HepG2 (cell line): ENCODE measurements around the gene CLDN4. TPM values are rescaled to one million over a fixed set of nuclear protein-coding genes. Genes with fewer than 3 reads are reported as not detected.

Experiments
- CBX5 ChIP-seq: sonication (generic); formaldehyde crosslinking; IDR thresholded peaks from 2 replicates; pipeline ENCODE4 v1.4.0; 2020; ENCODE audit warnings: missing genetic modification reagents, borderline replicate concordance
- DNMT1 ChIP-seq: sonication (generic); formaldehyde crosslinking; IDR thresholded peaks from 2 replicates; pipeline ENCODE4 v1.5.1; 2020; ENCODE audit warnings: mild to moderate bottlenecking, missing genetic modification reagents
- FOXO1 ChIP-seq: sonication (generic); formaldehyde crosslinking; IDR thresholded peaks from 2 replicates; pipeline ENCODE4 v1.4.0; 2020; ENCODE audit warnings: missing genetic modification reagents
- GFI1 ChIP-seq: sonication (generic); formaldehyde crosslinking; IDR thresholded peaks from 2 replicates; pipeline ENCODE4 v1.5.0; 2020; ENCODE audit warnings: missing genetic modification reagents, mild to moderate bottlenecking, borderline replicate concordance
- GTF2F1 ChIP-seq: fragments of 150-350 bp; IDR thresholded peaks from 2 replicates; pipeline ENCODE4 v1.6.1; 2014; ENCODE audit warnings: low read length
- GTF3A ChIP-seq: sonication (generic); formaldehyde crosslinking; conservative IDR thresholded peaks from 2 replicates; pipeline ENCODE4 v1.4.0; 2020; ENCODE audit warnings: mild to moderate bottlenecking, missing genetic modification reagents
- KDM6A ChIP-seq: IDR thresholded peaks from 2 replicates; pipeline ENCODE4 v1.6.1; 2016; ENCODE audit warnings: low read depth
- KLF9 ChIP-seq: IDR thresholded peaks from 2 replicates; pipeline ENCODE4 v1.6.1; 2016; ENCODE audit warnings: low read depth
- LBX2 ChIP-seq: sonication (generic); formaldehyde crosslinking; IDR thresholded peaks from 2 replicates; pipeline ENCODE4 v1.5.0; 2020; ENCODE audit warnings: missing genetic modification reagents, mild to moderate bottlenecking, borderline replicate concordance
- MEIS2 ChIP-seq: sonication (generic); formaldehyde crosslinking; IDR thresholded peaks from 2 replicates; pipeline ENCODE4 v1.9.0; 2021; ENCODE audit warnings: mild to moderate bottlenecking, missing genetic modification reagents
- MTA1 ChIP-seq: sonication (generic); formaldehyde crosslinking; IDR thresholded peaks from 2 replicates; pipeline ENCODE4 v1.4.0; 2020; ENCODE audit warnings: missing genetic modification reagents, mild to moderate bottlenecking, borderline replicate concordance
- MTA3 ChIP-seq: sonication (generic); formaldehyde crosslinking; IDR thresholded peaks from 2 replicates; pipeline ENCODE4 v1.4.0; 2020; ENCODE audit warnings: missing genetic modification reagents
- SIX4 ChIP-seq: sonication (generic); formaldehyde crosslinking; IDR thresholded peaks from 2 replicates; pipeline ENCODE4 v1.4.0; 2020; ENCODE audit warnings: missing genetic modification reagents
- SRSF9 ChIP-seq: fragments of 200-400 bp; formaldehyde crosslinking; IDR thresholded peaks from 2 replicates; pipeline ENCODE4 v1.6.1; 2018; ENCODE audit warnings: borderline replicate concordance, mild to moderate bottlenecking, low read depth, low read length; ENCODE audit not compliant: insufficient read depth, poor library complexity, severe bottlenecking
- ZNF136 ChIP-seq: sonication (generic); formaldehyde crosslinking; IDR thresholded peaks from 2 replicates; pipeline ENCODE4 v1.8.1; 2022; ENCODE audit warnings: low read depth, mild to moderate bottlenecking, moderate library complexity, missing genetic modification reagents
- ZNF17 ChIP-seq: sonication (generic); formaldehyde crosslinking; IDR thresholded peaks from 2 replicates; pipeline ENCODE4 v1.5.0; 2020; ENCODE audit warnings: mild to moderate bottlenecking, missing genetic modification reagents
- ZNF367 ChIP-seq: sonication (generic); formaldehyde crosslinking; IDR thresholded peaks from 2 replicates; pipeline ENCODE4 v1.4.0; 2020; ENCODE audit warnings: missing genetic modification reagents, borderline replicate concordance
- ZNF552 ChIP-seq: sonication (generic); formaldehyde crosslinking; IDR thresholded peaks from 2 replicates; pipeline ENCODE4 v1.9.0; 2022; ENCODE audit warnings: missing genetic modification reagents, mild to moderate bottlenecking, borderline replicate concordance
- ZNF605 ChIP-seq: sonication (generic); formaldehyde crosslinking; IDR thresholded peaks from 2 replicates; pipeline ENCODE4 v1.8.0; 2022; ENCODE audit warnings: mild to moderate bottlenecking, missing genetic modification reagents
- ZNF687 ChIP-seq: sonication (generic); formaldehyde crosslinking; IDR thresholded peaks from 2 replicates; pipeline ENCODE4 v1.5.1; 2020; ENCODE audit warnings: mild to moderate bottlenecking, missing genetic modification reagents, moderate library complexity
- ZNF772 ChIP-seq: sonication (generic); formaldehyde crosslinking; IDR thresholded peaks from 2 replicates; pipeline ENCODE4 v1.5.0; 2020; ENCODE audit warnings: mild to moderate bottlenecking, missing genetic modification reagents
- polyA plus RNA-seq, 8 experiments: library from polyadenylated mRNA; depleted of rRNA in 3 of 8; stranded (reverse) in 7 of 8; unstranded in 1 of 8; fragments of >200 nt; fragmentation: Illumina TruSeq in 4 of 8; extraction: Trizol in 4 of 8; gene quantifications; 2 replicates each; pipeline versions ENCODE4 v1.2.1 to v1.2.3, GENCODE V29; 2011 to 2016; ENCODE audit warnings: low read depth in 4 of 8, missing spikeins in 1 of 8, mixed read lengths in 1 of 8; ENCODE audit not compliant: insufficient read depth in 1 of 8
- total RNA-seq, 5 experiments: library from RNA; depleted of rRNA; stranded (reverse); fragments of >200 nt; fragmentation: Illumina TruSeq; extraction: Trizol; gene quantifications; 2 replicates each; pipeline ENCODE4 v1.2.3, GENCODE V29; 2016; ENCODE audit warnings: low read depth in 1 of 5
- TF ChIP-seq, protein P1 (sequence below): sonication (generic); formaldehyde crosslinking; IDR thresholded peaks from 2 replicates; pipeline ENCODE4 v1.8.0; 2022; ENCODE audit warnings: low read depth, missing genetic modification reagents
- TF ChIP-seq, protein P2 (sequence below): sonication (generic); formaldehyde crosslinking; IDR thresholded peaks from 2 replicates; pipeline ENCODE4 v1.8.0; 2022; ENCODE audit warnings: missing genetic modification reagents, low read depth, mild to moderate bottlenecking, borderline replicate concordance

Gene CLDN4
- total and polyA plus RNA-seq, 2 of the 13 experiments (the other 11 are each of a cell fraction or from before 2014, with no cell fraction given): 28.2 to 35.7 TPM

DNA sequence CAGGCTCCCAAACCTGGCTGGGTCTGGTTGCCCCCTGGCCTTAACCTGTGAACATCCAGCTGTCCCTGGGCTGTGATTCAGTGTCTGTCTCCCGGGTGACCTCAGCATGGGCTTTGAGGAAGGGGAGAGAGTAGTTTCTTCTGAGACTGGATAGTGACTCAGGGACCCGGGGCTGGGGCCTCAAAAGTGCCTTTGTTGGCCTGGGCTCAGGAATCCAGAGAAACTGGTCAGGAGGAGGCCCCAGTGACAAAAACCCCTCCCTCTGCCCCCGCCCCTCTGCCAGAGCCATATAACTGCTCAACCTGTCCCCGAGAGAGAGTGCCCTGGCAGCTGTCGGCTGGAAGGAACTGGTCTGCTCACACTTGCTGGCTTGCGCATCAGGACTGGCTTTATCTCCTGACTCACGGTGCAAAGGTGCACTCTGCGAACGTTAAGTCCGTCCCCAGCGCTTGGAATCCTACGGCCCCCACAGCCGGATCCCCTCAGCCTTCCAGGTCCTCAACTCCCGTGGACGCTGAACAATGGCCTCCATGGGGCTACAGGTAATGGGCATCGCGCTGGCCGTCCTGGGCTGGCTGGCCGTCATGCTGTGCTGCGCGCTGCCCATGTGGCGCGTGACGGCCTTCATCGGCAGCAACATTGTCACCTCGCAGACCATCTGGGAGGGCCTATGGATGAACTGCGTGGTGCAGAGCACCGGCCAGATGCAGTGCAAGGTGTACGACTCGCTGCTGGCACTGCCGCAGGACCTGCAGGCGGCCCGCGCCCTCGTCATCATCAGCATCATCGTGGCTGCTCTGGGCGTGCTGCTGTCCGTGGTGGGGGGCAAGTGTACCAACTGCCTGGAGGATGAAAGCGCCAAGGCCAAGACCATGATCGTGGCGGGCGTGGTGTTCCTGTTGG is at the start of gene CLDN4 (continued):
- TF ChIP-seq, protein P1, sequence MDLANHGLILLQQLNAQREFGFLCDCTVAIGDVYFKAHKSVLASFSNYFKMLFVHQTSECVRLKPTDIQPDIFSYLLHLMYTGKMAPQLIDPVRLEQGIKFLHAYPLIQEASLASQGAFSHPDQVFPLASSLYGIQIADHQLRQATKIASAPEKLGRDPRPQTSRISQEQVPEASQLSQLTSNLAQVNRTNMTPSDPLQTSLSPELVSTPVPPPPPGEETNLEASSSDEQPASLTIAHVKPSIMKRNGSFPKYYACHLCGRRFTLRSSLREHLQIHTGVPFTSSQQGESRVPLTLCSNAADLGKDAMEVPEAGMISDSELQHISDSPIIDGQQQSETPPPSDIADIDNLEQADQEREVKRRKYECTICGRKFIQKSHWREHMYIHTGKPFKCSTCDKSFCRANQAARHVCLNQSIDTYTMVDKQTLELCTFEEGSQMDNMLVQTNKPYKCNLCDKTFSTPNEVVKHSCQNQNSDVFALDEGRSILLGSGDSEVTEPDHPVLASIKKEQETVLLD (CRISPR knock-in tag): no peak
- TF ChIP-seq MEIS2 (no peak), SRSF9 (no peak), ZNF367 (CRISPR knock-in tag) (no peak), SIX4 (CRISPR knock-in tag) (no peak; the same call in 1 of the 2 replicates), ZNF136 (no peak), MTA3 (no peak), DNMT1 (CRISPR knock-in tag) (peak; percentile 73; the same call in 1 of the 2 replicates), LBX2 (no peak), GTF3A (CRISPR knock-in tag) (no peak; the same call in 1 of the 2 replicates), FOXO1 (CRISPR knock-in tag) (0 out of 2 replicates have a peak, but pooled peaks have one; percentile 14), ZNF552 (CRISPR knock-in tag) (peak; percentile 72; the same call in 1 of the 2 replicates), ZNF772 (CRISPR knock-in tag) (no peak; the same call in 1 of the 2 replicates), ZNF605 (no peak), KLF9 (CRISPR knock-in tag) (no peak), ZNF687 (peak; percentile 93), KDM6A (CRISPR knock-in tag) (no peak), ZNF17 (CRISPR knock-in tag) (no peak), CBX5 (0 out of 2 replicates have a peak, but pooled peaks have one; percentile 46), GTF2F1 (no peak), MTA1 (no peak), GFI1 (CRISPR knock-in tag) (no peak)
- TF ChIP-seq, protein P2, sequence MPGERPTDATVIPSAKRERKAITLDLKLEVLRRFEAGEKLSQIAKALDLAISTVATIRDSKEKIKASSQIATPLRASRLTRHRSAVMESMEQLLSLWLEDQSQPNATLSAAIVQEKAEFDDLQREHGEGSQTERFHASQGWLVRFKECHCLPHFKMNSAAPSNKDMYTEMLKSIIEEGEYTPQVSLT (CRISPR knock-in tag): no peak
